ENCODE data around the gene SMOC2. TPM values are rescaled to one million over a fixed set of nuclear protein-coding genes. Genes with fewer than 3 reads are reported as not detected.

Gene SMOC2
- total and polyA plus RNA-seq, 2 of the 13 experiments (the other 11 are each of a cell fraction or from before 2014, with no cell fraction given), result not detected

DNA sequence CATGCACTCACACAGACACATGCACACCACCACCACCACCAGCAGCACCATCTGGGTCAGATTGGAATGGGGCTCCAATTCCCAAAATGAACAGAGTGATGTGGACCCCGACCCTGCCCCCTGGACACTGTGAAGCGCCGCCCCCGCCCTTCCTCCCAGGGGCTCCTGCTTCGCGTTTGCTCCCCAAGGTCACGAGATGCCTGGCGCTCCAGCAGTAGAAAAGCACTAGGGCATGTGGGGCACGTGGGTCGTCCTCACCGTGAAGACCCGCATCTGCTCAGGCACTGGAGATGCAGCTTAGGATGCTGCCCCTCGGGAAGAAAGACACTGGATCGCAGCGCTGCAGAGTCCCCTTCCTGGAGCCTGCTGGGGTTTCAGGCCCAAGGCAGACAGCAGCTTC, 184.0 kb downstream of the SMOC2 start:
- Histone ChIP-seq H3K27ac (ENCODE audit: extremely low read length, insufficient read depth, low read length) (no peak overlapping the region), H3K79me2 (ENCODE audit: insufficient read depth, low read length) (no peaks in the 10 kb centered on the region), H3K36me3 (replicated peaks in 1 of 2; ENCODE audit: control insufficient read depth in 1 of 2, insufficient read depth in 2 of 2, low read length in 2 of 2) (no peaks in the 10 kb centered on the region), H4K20me1 (ENCODE audit: insufficient read depth, low read length) (no peaks in the 10 kb centered on the region), H3K4me1 (ENCODE audit: insufficient read depth, low read length) (no peaks in the 10 kb centered on the region), H3K4me3 (replicated peaks in 1 of 3; ENCODE audit: insufficient read depth in 1 of 3, low read depth in 2 of 3, low read length in 3 of 3) (no peak overlapping the region), H3K27me3 (ENCODE audit: control insufficient read depth in 1 of 2, insufficient read depth in 2 of 2, low read length in 2 of 2) (peaks cover 2 to 49% of the 10 kb centered on the region in 2 experiments), H3K9me3 (ENCODE audit: low read length) (peaks cover 5% of the 10 kb centered on the region; the same call in 1 of the 2 replicates), H3K4me2 (ENCODE audit: low read depth, low read length) (no peak overlapping the region), H2AFZ (ENCODE audit: low read length) (no peak overlapping the region), H3K9ac (ENCODE audit: insufficient read depth, low read depth, low read length) (no peak overlapping the region)
- TF ChIP-seq ZNF333 (CRISPR knock-in tag; IDR thresholded peaks at IDR 0.05; ENCODE audit: borderline replicate concordance) (no peak), RBFOX2 (IDR thresholded peaks at IDR 0.05; ENCODE audit: low read depth, low read length) (no peak), ZNF543 (CRISPR knock-in tag; IDR thresholded peaks at IDR 0.05) (no peak), ZNF143 (CRISPR knock-in tag; IDR thresholded peaks at IDR 0.05) (no peak), ZNF615 (CRISPR knock-in tag; IDR thresholded peaks at IDR 0.05; ENCODE audit: borderline replicate concordance) (no peak), HDAC2 (CRISPR knock-in tag; IDR thresholded peaks at IDR 0.05) (no peak), RFXAP (CRISPR knock-in tag; IDR thresholded peaks at IDR 0.05; ENCODE audit: borderline replicate concordance) (no peak), RCOR2 (CRISPR knock-in tag; IDR thresholded peaks at IDR 0.05) (no peak), ZNF652 (CRISPR knock-in tag; IDR thresholded peaks at IDR 0.05; ENCODE audit: borderline replicate concordance, low read depth) (no peak), ZNF329 (CRISPR knock-in tag; IDR thresholded peaks at IDR 0.05; ENCODE audit: low read depth) (no peak), ZBTB8A (CRISPR knock-in tag; IDR thresholded peaks at IDR 0.05; ENCODE audit: borderline replicate concordance, low read depth) (no peak), SMAD9 (CRISPR knock-in tag; IDR thresholded peaks at IDR 0.05) (no peak)
- TF ChIP-seq, protein P1, sequence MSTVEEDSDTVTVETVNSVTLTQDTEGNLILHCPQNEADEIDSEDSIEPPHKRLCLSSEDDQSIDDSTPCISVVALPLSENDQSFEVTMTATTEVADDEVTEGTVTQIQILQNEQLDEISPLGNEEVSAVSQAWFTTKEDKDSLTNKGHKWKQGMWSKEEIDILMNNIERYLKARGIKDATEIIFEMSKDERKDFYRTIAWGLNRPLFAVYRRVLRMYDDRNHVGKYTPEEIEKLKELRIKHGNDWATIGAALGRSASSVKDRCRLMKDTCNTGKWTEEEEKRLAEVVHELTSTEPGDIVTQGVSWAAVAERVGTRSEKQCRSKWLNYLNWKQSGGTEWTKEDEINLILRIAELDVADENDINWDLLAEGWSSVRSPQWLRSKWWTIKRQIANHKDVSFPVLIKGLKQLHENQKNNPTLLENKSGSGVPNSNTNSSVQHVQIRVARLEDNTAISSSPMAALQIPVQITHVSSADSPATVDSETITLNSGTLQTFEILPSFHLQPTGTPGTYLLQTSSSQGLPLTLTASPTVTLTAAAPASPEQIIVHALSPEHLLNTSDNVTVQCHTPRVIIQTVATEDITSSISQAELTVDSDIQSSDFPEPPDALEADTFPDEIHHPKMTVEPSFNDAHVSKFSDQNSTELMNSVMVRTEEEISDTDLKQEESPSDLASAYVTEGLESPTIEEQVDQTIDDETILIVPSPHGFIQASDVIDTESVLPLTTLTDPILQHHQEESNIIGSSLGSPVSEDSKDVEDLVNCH (CRISPR knock-in tag; IDR thresholded peaks at IDR 0.05), result no peak
- TF ChIP-seq, protein P2, sequence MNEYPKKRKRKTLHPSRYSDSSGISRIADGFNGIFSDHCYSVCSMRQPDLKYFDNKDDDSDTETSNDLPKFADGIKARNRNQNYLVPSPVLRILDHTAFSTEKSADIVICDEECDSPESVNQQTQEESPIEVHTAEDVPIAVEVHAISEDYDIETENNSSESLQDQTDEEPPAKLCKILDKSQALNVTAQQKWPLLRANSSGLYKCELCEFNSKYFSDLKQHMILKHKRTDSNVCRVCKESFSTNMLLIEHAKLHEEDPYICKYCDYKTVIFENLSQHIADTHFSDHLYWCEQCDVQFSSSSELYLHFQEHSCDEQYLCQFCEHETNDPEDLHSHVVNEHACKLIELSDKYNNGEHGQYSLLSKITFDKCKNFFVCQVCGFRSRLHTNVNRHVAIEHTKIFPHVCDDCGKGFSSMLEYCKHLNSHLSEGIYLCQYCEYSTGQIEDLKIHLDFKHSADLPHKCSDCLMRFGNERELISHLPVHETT (CRISPR knock-in tag; conservative IDR thresholded peaks at IDR 0.05), result no peak
- ATAC-seq (no peak), DNase-seq (ENCODE audit: low spot score) (no peak), FAIRE-seq (no peak)
- intact Hi-C loops (cut with micrococcal nuclease; ENCODE audit: unreplicated experiment), result no loop called here
- CTCF ChIA-PET (ENCODE audit: low intra/inter-chr PET ratio, low total read pairs), result no interaction called here
- no TSS peak for BruUV-seq (replicated peaks)
- in situ Hi-C loops (cut with HindIII; ENCODE audit: extremely low pct_ligation_motif_present, low pct_unique_long_range_greater_than_20kb), result no loop called here
- WGBS (ENCODE audit: low lambda C conversion rate), result 41% methylated on average over 11 of the region's 15 CpGs
- POLR2A ChIA-PET, result no interaction called here

Data from HepG2 (cell line).